ENCODE measurements around the gene TUBA1C.
"Not testable (repeated sequence)": the region's sequence is repeated elsewhere in the genome, so short reads cannot be mapped to it uniquely, and the experiment has no call there.

GRCh38 chr12:49269191-49269590 is 4.3 kb downstream of the TUBA1C start:
- TF ChIP-seq ATF2 (IDR thresholded peaks at IDR 0.05; ENCODE audit: low read length); HDAC6 (IDR thresholded peaks at IDR 0.05; ENCODE audit: low read depth, low read length); POU5F1 (IDR thresholded peaks at IDR 0.05; ENCODE audit: low read depth, low read length); RBBP5 (IDR thresholded peaks at IDR 0.05; ENCODE audit: borderline replicate concordance, low read depth, low read length): not testable (repeated sequence)

Measured in H1 (cell line).